ENCODE results near the gene SLF1. TPM values are rescaled to one million over a fixed set of nuclear protein-coding genes. Genes with fewer than 3 reads are reported as not detected.

The SLF1 gene
- total RNA-seq, 1 experiment from 2014 or later = 7.9 TPM

GRCh38 chr5:94736498-94736897 lies 118.0 kb downstream of the SLF1 start:
- H3K4me3 ChIP-seq (ENCODE audit: low read depth, low read length) = no peak overlapping the region
- H3K36me3 ChIP-seq (ENCODE audit: control insufficient read depth, insufficient read depth, low read length) = no peaks in the 10 kb centered on the region
- H3K4me3 Mint-ChIP-seq (ENCODE audit: unreplicated experiment) = no peak overlapping the region
- H3K36me3 Mint-ChIP-seq (ENCODE audit: insufficient read depth, unreplicated experiment) = no peaks in the 10 kb centered on the region
- TF ChIP-seq CTCF (IDR thresholded peaks at IDR 0.05; ENCODE audit: insufficient read depth in 1 of 2, low read depth in 1 of 2, low read length in 1 of 2, severe bottlenecking in 1 of 2, unreplicated experiment in 1 of 2) = no peak
- BruUV-seq (replicated peaks) = no TSS peak
- no peaks in the 10 kb centered on the region for H3K9me3 Mint-ChIP-seq (ENCODE audit: unreplicated experiment)
- H3K27me3 Mint-ChIP-seq (ENCODE audit: insufficient read depth, unreplicated experiment) = no peaks in the 10 kb centered on the region
- H3K4me1 Mint-ChIP-seq (ENCODE audit: low read depth, unreplicated experiment) = no peaks in the 10 kb centered on the region
- ChIA-PET POLR2A (no interaction called here), CTCF (interaction anchor here (0.6 kb wide), 1 partner anchor 95 kb away, joined by 3 read pairs; no protein-coding TSS in a partner anchor)
- H3K4me1 ChIP-seq = no peaks in the 10 kb centered on the region
- no peaks in the 10 kb centered on the region for H3K27me3 ChIP-seq (replicated peaks; ENCODE audit: control insufficient read depth, insufficient read depth, low read length)
- 0 out of 2 replicates have a peak, but pooled peaks cover 6% of the 10 kb centered on the region for H3K9me3 ChIP-seq
- no peak overlapping the region for H3K27ac Mint-ChIP-seq (ENCODE audit: unreplicated experiment)
- intact Hi-C loops (cut with micrococcal nuclease; ENCODE audit: unreplicated experiment) = no loop called here
- DNase-seq = no peak

- Histone ChIP-seq H3K9me3 (0 out of 2 replicates have a peak, but pooled peaks cover 6% of the 10 kb centered on the region), H3K4me3 (ENCODE audit: low read depth, low read length) (no peak overlapping the region), H3K36me3 (ENCODE audit: control insufficient read depth, insufficient read depth, low read length) (no peaks in the 10 kb centered on the region), H3K4me1 (no peaks in the 10 kb centered on the region), H3K27me3 (replicated peaks; ENCODE audit: control insufficient read depth, insufficient read depth, low read length) (no peaks in the 10 kb centered on the region)
- intact Hi-C loops (cut with micrococcal nuclease; ENCODE audit: unreplicated experiment) = no loop called here
- peaks cover 3% of the 10 kb centered on the region for H3K27me3 Mint-ChIP-seq (ENCODE audit: insufficient read depth, unreplicated experiment)
- no peaks in the 10 kb centered on the region for H3K36me3 Mint-ChIP-seq (ENCODE audit: insufficient read depth, unreplicated experiment)
- no peak for DNase-seq
- H3K4me3 Mint-ChIP-seq (ENCODE audit: unreplicated experiment) = no peak overlapping the region
- POLR2A ChIA-PET = no interaction called here
- no TSS peak for BruUV-seq (replicated peaks)
- CTCF ChIA-PET = no interaction called here
- no peak for TF ChIP-seq CTCF (IDR thresholded peaks at IDR 0.05; ENCODE audit: insufficient read depth in 1 of 2, low read depth in 1 of 2, low read length in 1 of 2, severe bottlenecking in 1 of 2, unreplicated experiment in 1 of 2)
- peaks cover 6% of the 10 kb centered on the region for H3K4me1 Mint-ChIP-seq (ENCODE audit: low read depth, unreplicated experiment)
- no peak overlapping the region for H3K27ac Mint-ChIP-seq (ENCODE audit: unreplicated experiment)
- no peaks in the 10 kb centered on the region for H3K9me3 Mint-ChIP-seq (ENCODE audit: unreplicated experiment)
These were observed 121.8 kb downstream of the SLF1 start for GRCh38 chr5:94740286-94740685.

GRCh38 chr5:94742852-94743251 lies 124.4 kb downstream of the SLF1 start:
- Mint-ChIP-seq H3K27me3 (ENCODE audit: insufficient read depth, unreplicated experiment) (peaks cover 3% of the 10 kb centered on the region), H3K9me3 (ENCODE audit: unreplicated experiment) (no peaks in the 10 kb centered on the region), H3K36me3 (ENCODE audit: insufficient read depth, unreplicated experiment) (no peaks in the 10 kb centered on the region), H3K27ac (ENCODE audit: unreplicated experiment) (no peak overlapping the region), H3K4me1 (ENCODE audit: low read depth, unreplicated experiment) (peaks cover 6% of the 10 kb centered on the region), H3K4me3 (ENCODE audit: unreplicated experiment) (no peak overlapping the region)
- intact Hi-C loops (cut with micrococcal nuclease; ENCODE audit: unreplicated experiment) = no loop called here
- 0 out of 2 replicates have a peak, but pooled peaks cover 2% of the 10 kb centered on the region for H3K9me3 ChIP-seq
- no peaks in the 10 kb centered on the region for H3K4me1 ChIP-seq
- no peak for TF ChIP-seq CTCF (IDR thresholded peaks at IDR 0.05; ENCODE audit: insufficient read depth in 1 of 2, low read depth in 1 of 2, low read length in 1 of 2, severe bottlenecking in 1 of 2, unreplicated experiment in 1 of 2)
- ChIA-PET CTCF (interaction anchor here (0.7 kb wide), 1 partner anchor 219 kb away, joined by 3 read pairs; no protein-coding TSS in a partner anchor), POLR2A (no interaction called here)
- no peak for DNase-seq
- no peaks in the 10 kb centered on the region for H3K36me3 ChIP-seq (ENCODE audit: control insufficient read depth, insufficient read depth, low read length)
- H3K4me3 ChIP-seq (ENCODE audit: low read depth, low read length) = no peak overlapping the region
- no TSS peak for BruUV-seq (replicated peaks)
- H3K27me3 ChIP-seq (replicated peaks; ENCODE audit: control insufficient read depth, insufficient read depth, low read length) = no peaks in the 10 kb centered on the region
